HCT116 (cell line): ENCODE results near the gene ATRIP. TPM values are rescaled to one million over a fixed set of nuclear protein-coding genes. Genes with fewer than 3 reads are reported as not detected.

Source experiments
- ATAC-seq: fragments of 200-7000 bp; cut with Tn5 transposase; 2 replicates; pipeline ENCODE4 v1.9.1; 2020; ENCODE audit warnings: mild to moderate bottlenecking, moderate library complexity
- BruUV-seq: library from RNA; stranded (reverse); fragments of 400-500 nt; replicated peaks from 2 replicates; lab custom pipeline; 2021; lab: Mats Ljungman, UMichigan
- CTCF ChIA-PET: fragments of 300-600 bp; sonication (Branson Sonifier 250); formaldehyde crosslinking; loops from one replicate; lab custom pipeline; 2021; ENCODE audit warnings: antibody characterized with exemption; lab: Charles Lee
- POLR2A ChIA-PET: fragments of 300-600, 350-600 bp; sonication (Branson Sonifier 250); formaldehyde crosslinking; loops from one replicate; lab custom pipeline; 2021; ENCODE audit warnings: antibody characterized with exemption; lab: Charles Lee
- RAD21 ChIA-PET, 2 experiments: fragments of 300-600 bp; sonication (Branson Sonifier 250); formaldehyde crosslinking; loops; one replicate each; lab custom pipeline; 2023; ENCODE audit warnings: low total read pairs in 2 of 2; ENCODE audit not compliant: uncharacterized antibody in 2 of 2, unreplicated experiment in 2 of 2, low non-redundant PET in 1 of 2; lab: Charles Lee
- DNase-seq: peaks from one replicate; pipeline ENCODE4 v3.0.0-alpha.2; 2010; ENCODE audit warnings: low read depth, low spot score
- H2AFZ ChIP-seq: fragments of 200-600 bp; shearing (Covaris generic), sonication (generic); 2 replicates; pipeline ENCODE4 v1.6.1; 2017; ENCODE audit warnings: low read depth, mixed run types, mixed read lengths, antibody characterized with exemption, low read length; ENCODE audit not compliant: poor library complexity, severe bottlenecking
- H3K27ac ChIP-seq: 2 replicates; pipeline ENCODE4 v1.5.1; 2012; ENCODE audit warnings: low read depth, low read length
- H3K27me3 ChIP-seq: fragments of 200-600 bp; sonication (generic); 2 replicates; pipeline ENCODE4 v1.6.1; 2016; ENCODE audit warnings: mixed run types, low read length, mixed read lengths; ENCODE audit not compliant: insufficient read depth
- H3K36me3 ChIP-seq, 2 experiments: fragments of 200-500 bp in 1 of 2; fragments of 200-600 bp in 1 of 2; sonication (Bioruptor generic) in 1 of 2; sonication (generic) in 1 of 2; 2 replicates each; pipeline versions ENCODE4 v1.5.1 to v1.6.1; 2014 to 2016; ENCODE audit warnings: low read length in 2 of 2, inconsistent platforms in 1 of 2, mixed read lengths in 1 of 2, mixed run types in 1 of 2; ENCODE audit not compliant: insufficient read depth in 2 of 2, control insufficient read depth in 1 of 2
- H3K4me1 ChIP-seq, 2 experiments: fragments of 200-600 bp in 1 of 2; sonication (generic) in 1 of 2; 2 replicates each; pipeline versions ENCODE4 v1.5.1 to v1.6.1; 2012 to 2017; ENCODE audit warnings: low read length in 2 of 2, inconsistent platforms in 1 of 2, mild to moderate bottlenecking in 1 of 2, mixed read lengths in 1 of 2, mixed run types in 1 of 2, moderate library complexity in 1 of 2; ENCODE audit not compliant: insufficient read depth in 2 of 2, control insufficient read depth in 1 of 2
- H3K4me2 ChIP-seq: fragments of 200-600 bp; sonication (generic); 2 replicates; pipeline ENCODE4 v1.6.1; 2017; ENCODE audit warnings: mixed run types, low read length, mixed read lengths
- H3K4me3 ChIP-seq, 2 experiments: fragments of 200-600 bp in 1 of 2; sonication (generic) in 1 of 2; replicated peaks in 1 of 2; 2 replicates each; pipeline ENCODE4 v1.5.1; 2011 to 2016; ENCODE audit warnings: low read length in 2 of 2, control low read depth in 1 of 2, low read depth in 1 of 2, mild to moderate bottlenecking in 1 of 2, mixed read lengths in 1 of 2, mixed run types in 1 of 2
- H3K79me2 ChIP-seq: fragments of 200-600 bp; sonication (generic); 2 replicates; pipeline ENCODE4 v1.6.1; 2017; ENCODE audit warnings: mild to moderate bottlenecking, mixed run types, low read length, moderate library complexity, mixed read lengths; ENCODE audit not compliant: insufficient read depth
- H3K9ac ChIP-seq: fragments of 200-600 bp; sonication (generic); 2 replicates; pipeline ENCODE4 v1.6.1; 2016; ENCODE audit warnings: low read length, mixed read lengths
- H3K9me2 ChIP-seq: fragments of 200-600 bp; sonication (generic), shearing (Covaris generic); 2 replicates; pipeline ENCODE4 v1.6.1; 2017; ENCODE audit warnings: mixed run types, mild to moderate bottlenecking, moderate library complexity; ENCODE audit not compliant: insufficient read depth
- H3K9me3 ChIP-seq, 2 experiments: fragments of 200-500 bp in 1 of 2; fragments of 200-600 bp in 1 of 2; sonication (Bioruptor generic) in 1 of 2; sonication (generic) in 1 of 2; 2 replicates each; pipeline ENCODE4 v1.6.1; 2014 to 2017; ENCODE audit warnings: low read length in 2 of 2, mixed read lengths in 2 of 2, inconsistent platforms in 1 of 2, low read depth in 1 of 2, mild to moderate bottlenecking in 1 of 2, mixed run types in 1 of 2, moderate library complexity in 1 of 2; ENCODE audit not compliant: control insufficient read depth in 1 of 2, insufficient read depth in 1 of 2
- H4K20me1 ChIP-seq: fragments of 200-600 bp; sonication (generic), shearing (Covaris generic); 2 replicates; pipeline ENCODE4 v1.6.1; 2017; ENCODE audit warnings: mixed run types, mild to moderate bottlenecking, moderate library complexity; ENCODE audit not compliant: insufficient read depth
- JUND ChIP-seq: IDR thresholded peaks from 2 replicates; pipeline ENCODE4 v1.6.1; 2012
- POLR2AphosphoS5 ChIP-seq: IDR thresholded peaks from 2 replicates; pipeline ENCODE4 v1.6.1; 2011; ENCODE audit warnings: mild to moderate bottlenecking, low read depth, low read length, moderate library complexity
- REST ChIP-seq: IDR thresholded peaks from 2 replicates; pipeline ENCODE4 v1.6.1; 2012; ENCODE audit warnings: low read depth
- intact Hi-C: fragments of 100-400 bp; cut with micrococcal nuclease; formaldehyde crosslinking; loops from 2 replicates; pipeline ENCODE4 v1.10.0; 2022
- total RNA-seq: library from RNA; stranded (reverse); gene quantifications from one replicate; pipeline ENCODE4 v1.2.1, GENCODE V29; 2021; ENCODE audit not compliant: unreplicated experiment
- TF ChIP-seq, protein P1 (sequence below): IDR thresholded peaks from 2 replicates; pipeline ENCODE4 v1.6.1; 2012

The ATRIP gene
- total RNA-seq, 1 experiment from 2014 or later = 15.6 TPM

- no peak for TF ChIP-seq REST
- TF ChIP-seq JUND = no peak
Observed at GRCh38 chr3:48502728-48503168, 56.2 kb downstream of the ATRIP start (continued).

DNA sequence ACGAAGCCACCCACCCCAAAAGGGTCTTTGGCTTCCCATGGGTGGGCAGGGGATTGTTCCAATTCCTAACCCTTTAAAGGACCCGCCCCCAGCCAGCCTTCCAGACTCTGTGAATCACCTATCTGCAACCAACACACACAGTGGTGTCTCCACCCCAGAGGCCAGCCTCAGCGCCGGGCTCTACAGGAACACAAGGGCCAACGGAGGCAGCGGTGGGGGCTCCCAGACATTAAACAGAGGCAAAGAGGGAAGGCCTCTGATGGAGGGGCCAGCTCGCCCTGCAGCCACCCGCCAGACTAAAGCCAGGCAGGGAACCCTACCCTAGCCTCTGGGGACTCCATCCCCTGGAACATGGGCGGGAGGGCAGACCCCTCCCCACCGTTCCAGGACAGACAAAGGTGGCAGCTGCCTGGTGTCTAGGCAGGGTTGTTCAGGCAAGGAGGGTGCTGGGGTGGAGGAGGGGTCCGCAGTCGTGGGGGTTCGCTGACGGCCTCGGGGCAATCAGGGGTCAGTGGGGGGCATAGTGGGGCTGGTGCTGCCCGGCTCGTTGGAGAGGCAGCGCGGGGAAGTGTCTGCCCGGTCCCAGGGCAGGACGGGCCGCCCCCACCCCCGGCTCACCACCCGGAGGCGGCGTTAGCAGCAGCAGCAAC is 57.0 kb downstream of the ATRIP start:
- CTCF ChIA-PET = no interaction called here
- Histone ChIP-seq H3K79me2 (no peaks in the 10 kb centered on the region), H3K9me2 (no peaks in the 10 kb centered on the region), H3K4me3 (peak overlapping the region; percentile 56 to 72), H4K20me1 (no peaks in the 10 kb centered on the region), H3K4me2 (peak overlapping the region; percentile 98), H2AFZ (no peak overlapping the region), H3K36me3 (no peaks in the 10 kb centered on the region), H3K9me3 (no peaks in the 10 kb centered on the region), H3K9ac (peak overlapping the region; percentile 76), H3K27ac (peak overlapping the region; percentile 72; the same call in 1 of the 2 replicates), H3K4me1 (peaks cover 48 to 78% of the 10 kb centered on the region in 2 experiments), H3K27me3 (no peaks in the 10 kb centered on the region)
- no TSS peak for BruUV-seq
- ATAC-seq (peak; percentile 22; the same call in 1 of the 2 replicates), DNase-seq (no peak)
- RAD21 ChIA-PET = no interaction called here
- intact Hi-C loops = no loop called here
- POLR2A ChIA-PET = no interaction called here
- TF ChIP-seq, protein P1, sequence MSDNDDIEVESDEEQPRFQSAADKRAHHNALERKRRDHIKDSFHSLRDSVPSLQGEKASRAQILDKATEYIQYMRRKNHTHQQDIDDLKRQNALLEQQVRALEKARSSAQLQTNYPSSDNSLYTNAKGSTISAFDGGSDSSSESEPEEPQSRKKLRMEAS = no peak
- TF ChIP-seq POLR2AphosphoS5 = peak; percentile 47; the same call in 1 of the 2 replicates
